ENCODE results near the gene OR51S1. TPM values are rescaled to one million over a fixed set of nuclear protein-coding genes. Genes with fewer than 3 reads are reported as not detected.

The OR51S1 gene
- total RNA-seq, 1 experiment from 2014 or later, result not detected

Other genes with a start within 250 kb of the OR51S1 start
- 20.7 and 42.9 TPM in 2 replicates for gene TRIM68, start 241.0 kb downstream of the OR51S1 start, total RNA-seq (2014; rRNA removed; shearing (Covaris generic))
- not detected in 2 replicates for gene OR51D1, start 211.7 kb downstream of the OR51S1 start, total RNA-seq (2014; rRNA removed; shearing (Covaris generic))
- gene OR51E1, start 205.2 kb downstream of the OR51S1 start, total RNA-seq (2014; rRNA removed; shearing (Covaris generic)), result 0.11 and 0.13 TPM in 2 replicates
- 0.09 and 0.21 TPM in 2 replicates for gene OR51E2, start 151.4 kb downstream of the OR51S1 start, total RNA-seq (2014; rRNA removed; shearing (Covaris generic))
- not detected in 2 replicates for gene MMP26, start 144.4 kb downstream of the OR51S1 start, total RNA-seq (2014; rRNA removed; shearing (Covaris generic))
- gene OR51F1, start 79.3 kb downstream of the OR51S1 start, total RNA-seq (2014; rRNA removed; shearing (Covaris generic)), result not detected in 2 replicates
- not detected in 2 replicates for gene OR52R1, start 44.8 kb downstream of the OR51S1 start, total RNA-seq (2014; rRNA removed; shearing (Covaris generic))
- not detected in 2 replicates for gene OR51F2, start 27.9 kb downstream of the OR51S1 start, total RNA-seq (2014; rRNA removed; shearing (Covaris generic))
- gene OR51T1, start 32.7 kb upstream of the OR51S1 start, total RNA-seq (2014; rRNA removed; shearing (Covaris generic)), result not detected in 2 replicates
- gene OR51A7, start 54.6 kb upstream of the OR51S1 start, total RNA-seq (2014; rRNA removed; shearing (Covaris generic)), result not detected in 2 replicates
- not detected in 2 replicates for gene OR51G2, start 70.1 kb upstream of the OR51S1 start, total RNA-seq (2014; rRNA removed; shearing (Covaris generic))
- gene OR51G1, start 75.1 kb upstream of the OR51S1 start, total RNA-seq (2014; rRNA removed; shearing (Covaris generic)), result not detected in 2 replicates
- gene OR51A4, start 98.4 kb upstream of the OR51S1 start, total RNA-seq (2014; rRNA removed; shearing (Covaris generic)), result not detected in 2 replicates
- gene OR51A2, start 106.5 kb upstream of the OR51S1 start, total RNA-seq (2014; rRNA removed; shearing (Covaris generic)), result not detected in 2 replicates
- not detected in 2 replicates for gene OR51L1, start 145.6 kb upstream of the OR51S1 start, total RNA-seq (2014; rRNA removed; shearing (Covaris generic))
- gene OR52J3, start 197.3 kb upstream of the OR51S1 start, total RNA-seq (2014; rRNA removed; shearing (Covaris generic)), result not detected in 2 replicates
- not detected in 2 replicates for gene OR52E2, start 210.4 kb upstream of the OR51S1 start, total RNA-seq (2014; rRNA removed; shearing (Covaris generic))
- gene OR52E1, start 220.4 kb upstream of the OR51S1 start, total RNA-seq (2014; rRNA removed; shearing (Covaris generic)), result not detected in 2 replicates

All from SJSA1 (cell line).